CD4-positive, alpha-beta T cell treated with Interleukin-6 at 100 ng/mL for 8 hours (primary cell): ENCODE data around the gene FBXO8.
"Not testable (repeated sequence)": the region's sequence is repeated elsewhere in the genome, so short reads cannot be mapped to it uniquely, and the experiment has no call there.

Experiments
- DNase-seq: peaks from one replicate; pipeline ENCODE4 v3.0.0-alpha.2; 2020; ENCODE audit warnings: mixed read lengths, low spot score

FBXO8 gene

GRCh38 chr4:174283507-174284471, at the start of gene FBXO8, which contains the start of gene CEP44:
TSS of gene FBXO8 (minus strand) at chr4:174283667. CDS start at chr4:174263092, 20,575 bp downstream.
TSS of gene CEP44 (plus strand) at chr4:174283911. CDS start at chr4:174299122, 15,211 bp downstream.
- peak; percentile 63 for DNase-seq

GRCh38 chr4:174332741-174333493, 49.5 kb upstream of the FBXO8 start:
- no peak for DNase-seq

- no peak for DNase-seq
These were observed 41.3 kb upstream of the FBXO8 start for GRCh38 chr4:174324725-174325124.

- DNase-seq, result no peak
These were observed 40.8 kb upstream of the FBXO8 start for GRCh38 chr4:174324236-174324635.

GRCh38 chr4:174320494-174321199, 37.2 kb upstream of the FBXO8 start:
- DNase-seq, result no peak

- peak; percentile 14 for DNase-seq
These were observed 35.6 kb upstream of the FBXO8 start for GRCh38 chr4:174318829-174319764.

- DNase-seq, result no peak
These were observed 34.1 kb upstream of the FBXO8 start for GRCh38 chr4:174317531-174317930.

- no peak for DNase-seq
These were observed 33.5 kb upstream of the FBXO8 start for GRCh38 chr4:174316954-174317353.

- no peak for DNase-seq
These were observed 33.1 kb upstream of the FBXO8 start for GRCh38 chr4:174316546-174316945.

- no peak for DNase-seq
These were observed 31.3 kb upstream of the FBXO8 start for GRCh38 chr4:174314770-174315169.

- DNase-seq, result no peak
These were observed 30.8 kb upstream of the FBXO8 start for GRCh38 chr4:174314274-174314673.

- no peak for DNase-seq
These were observed 29.5 kb upstream of the FBXO8 start for GRCh38 chr4:174312993-174313392.

- DNase-seq, result no peak
These were observed 24.2 kb upstream of the FBXO8 start for GRCh38 chr4:174307694-174308093.

- no peak for DNase-seq
These were observed 22.5 kb upstream of the FBXO8 start for GRCh38 chr4:174305961-174306360.

GRCh38 chr4:174304664-174305063, 21.2 kb upstream of the FBXO8 start:
- no peak for DNase-seq

- no peak for DNase-seq
These were observed 20.2 kb upstream of the FBXO8 start for GRCh38 chr4:174303687-174304086.

- not testable (repeated sequence) for DNase-seq
These were observed 11.7 kb upstream of the FBXO8 start for GRCh38 chr4:174295142-174295541.

- DNase-seq, result not testable (repeated sequence)
These were observed 11.2 kb upstream of the FBXO8 start for GRCh38 chr4:174294641-174295040.

- DNase-seq, result no peak
These were observed 9.0 kb upstream of the FBXO8 start for GRCh38 chr4:174292473-174292872.

- no peak for DNase-seq
These were observed 3.4 kb upstream of the FBXO8 start for GRCh38 chr4:174286870-174287269.

GRCh38 chr4:174284487-174284886, 1.0 kb upstream of the FBXO8 start:
- DNase-seq, result no peak
